ENCODE data around the gene LRMDA. TPM values are rescaled to one million over a fixed set of nuclear protein-coding genes. Genes with fewer than 3 reads are reported as not detected.

Gene LRMDA
- total RNA-seq, 1 donor from 2014 or later = 5.2 TPM

DNA sequence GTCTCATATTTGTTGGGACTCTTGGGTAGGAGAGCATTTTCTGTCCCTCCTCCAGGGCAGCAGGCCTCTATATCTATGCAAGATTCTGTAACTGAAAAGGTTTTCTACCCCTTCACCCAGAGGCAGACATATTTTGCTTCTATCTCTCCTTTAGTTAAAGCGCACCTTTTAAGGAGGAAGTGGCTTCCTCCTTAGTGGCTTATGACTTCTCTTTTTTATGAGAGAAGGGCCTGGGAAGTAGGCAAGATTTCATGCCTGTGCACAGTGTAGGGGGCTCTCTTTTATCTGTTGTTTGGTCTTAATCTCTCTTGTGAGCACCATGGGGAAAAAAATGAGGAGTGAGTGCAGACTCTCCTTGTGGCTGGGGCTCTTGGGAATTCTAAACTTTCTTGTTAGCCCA, 122.1 kb downstream of the LRMDA start:
- Histone ChIP-seq H3K9ac (no peak overlapping the region), H3K27me3 (no peaks in the 10 kb centered on the region), H3F3A (ENCODE audit: low read depth) (no peaks in the 10 kb centered on the region), H3K4me3 (no peak overlapping the region), H4K20me1 (ENCODE audit: low read depth) (no peaks in the 10 kb centered on the region), H3K9me3 (ENCODE audit: low read depth) (peaks cover 11% of the 10 kb centered on the region), H3K4me2 (no peak overlapping the region), H3K27ac (no peak overlapping the region), H3K4me1 (no peaks in the 10 kb centered on the region), H3K79me2 (ENCODE audit: low read depth) (no peaks in the 10 kb centered on the region), H3K36me3 (no peaks in the 10 kb centered on the region), H2AFZ (replicated peaks) (peak overlapping the region; percentile 39)
- Mint-ChIP-seq H3K36me3 (no peaks in the 10 kb centered on the region), H3K9me3 (peaks cover 30% of the 10 kb centered on the region), H3K4me3 (no peak overlapping the region), H3K27ac (no peak overlapping the region), H3K27me3 (ENCODE audit: insufficient read depth, low read depth) (peaks cover 5% of the 10 kb centered on the region), H3K4me1 (no peaks in the 10 kb centered on the region)
- TF ChIP-seq, protein P1, sequence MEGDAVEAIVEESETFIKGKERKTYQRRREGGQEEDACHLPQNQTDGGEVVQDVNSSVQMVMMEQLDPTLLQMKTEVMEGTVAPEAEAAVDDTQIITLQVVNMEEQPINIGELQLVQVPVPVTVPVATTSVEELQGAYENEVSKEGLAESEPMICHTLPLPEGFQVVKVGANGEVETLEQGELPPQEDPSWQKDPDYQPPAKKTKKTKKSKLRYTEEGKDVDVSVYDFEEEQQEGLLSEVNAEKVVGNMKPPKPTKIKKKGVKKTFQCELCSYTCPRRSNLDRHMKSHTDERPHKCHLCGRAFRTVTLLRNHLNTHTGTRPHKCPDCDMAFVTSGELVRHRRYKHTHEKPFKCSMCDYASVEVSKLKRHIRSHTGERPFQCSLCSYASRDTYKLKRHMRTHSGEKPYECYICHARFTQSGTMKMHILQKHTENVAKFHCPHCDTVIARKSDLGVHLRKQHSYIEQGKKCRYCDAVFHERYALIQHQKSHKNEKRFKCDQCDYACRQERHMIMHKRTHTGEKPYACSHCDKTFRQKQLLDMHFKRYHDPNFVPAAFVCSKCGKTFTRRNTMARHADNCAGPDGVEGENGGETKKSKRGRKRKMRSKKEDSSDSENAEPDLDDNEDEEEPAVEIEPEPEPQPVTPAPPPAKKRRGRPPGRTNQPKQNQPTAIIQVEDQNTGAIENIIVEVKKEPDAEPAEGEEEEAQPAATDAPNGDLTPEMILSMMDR (IDR thresholded peaks at IDR 0.05) = no peak
- TF ChIP-seq EZH2 (IDR thresholded peaks at IDR 0.05) (no peak), EZH2phosphoT487 (IDR thresholded peaks at IDR 0.05) (no peak)
- DNase-seq (ENCODE audit: low spot score) = no peak

DNA sequence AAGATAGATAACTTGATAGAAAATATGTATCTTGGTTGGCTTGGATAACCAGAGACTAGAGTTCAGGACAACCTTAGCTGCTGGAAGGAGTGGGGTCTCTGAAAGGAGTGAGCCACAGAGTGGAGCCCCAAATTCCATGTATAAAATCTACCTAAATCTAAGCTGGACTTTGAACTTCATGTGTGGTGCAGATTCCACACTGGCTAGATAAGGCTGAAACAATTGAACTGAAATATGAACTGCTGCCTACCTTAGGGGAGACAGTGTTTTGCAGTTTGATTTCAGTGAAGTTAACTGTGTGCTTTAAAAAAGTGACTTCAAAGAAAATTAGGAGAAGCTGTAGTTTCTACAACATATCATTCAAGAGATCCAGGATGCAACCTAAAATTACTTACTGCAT, 123.9 kb downstream of the LRMDA start:
- H3K27me3 ChIP-seq = no peaks in the 10 kb centered on the region
- no peak overlapping the region for H3K27ac Mint-ChIP-seq
- H3K4me3 Mint-ChIP-seq = no peak overlapping the region
- TF ChIP-seq EZH2 (IDR thresholded peaks at IDR 0.05) = no peak
- H3K36me3 Mint-ChIP-seq = no peaks in the 10 kb centered on the region
- no peak overlapping the region for H3K4me2 ChIP-seq
- no peaks in the 10 kb centered on the region for H3K4me1 Mint-ChIP-seq
- no peak overlapping the region for H3K4me3 ChIP-seq
- no peaks in the 10 kb centered on the region for H3K4me1 ChIP-seq
- DNase-seq (ENCODE audit: low spot score) = no peak
- H3K27me3 Mint-ChIP-seq (ENCODE audit: insufficient read depth, low read depth) = peaks cover 5% of the 10 kb centered on the region
- H3F3A ChIP-seq (ENCODE audit: low read depth) = no peaks in the 10 kb centered on the region
- H3K79me2 ChIP-seq (ENCODE audit: low read depth) = no peaks in the 10 kb centered on the region
- no peaks in the 10 kb centered on the region for H4K20me1 ChIP-seq (ENCODE audit: low read depth)
- no peak overlapping the region for H3K27ac ChIP-seq
- no peak overlapping the region for H3K9ac ChIP-seq
- H3K9me3 Mint-ChIP-seq = peaks cover 21% of the 10 kb centered on the region
- peak overlapping the region; percentile 26 for H2AFZ ChIP-seq (replicated peaks)
- H3K9me3 ChIP-seq (ENCODE audit: low read depth) = peaks cover 8% of the 10 kb centered on the region
- H3K36me3 ChIP-seq = no peaks in the 10 kb centered on the region

DNA sequence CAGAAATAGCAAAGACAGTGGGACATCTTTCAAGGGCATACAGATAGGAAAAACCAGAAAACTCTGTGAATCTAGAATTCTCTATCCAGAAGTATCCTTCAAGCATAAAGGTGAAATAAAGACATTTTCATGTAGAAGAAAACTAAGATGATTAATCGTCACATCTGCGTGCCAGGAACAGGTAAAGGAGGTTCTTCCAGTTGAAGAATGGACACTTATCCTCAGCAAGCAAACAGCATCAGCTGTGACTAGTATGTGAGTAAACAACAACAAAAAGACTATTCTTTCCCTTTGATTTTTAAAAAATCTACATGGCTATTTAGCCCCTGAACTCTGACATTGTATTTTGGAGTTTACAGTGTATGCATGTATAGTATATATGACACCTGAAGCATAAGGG, 124.9 kb downstream of the LRMDA start:
- Histone ChIP-seq H3K27ac (no peak overlapping the region), H3K36me3 (no peaks in the 10 kb centered on the region), H3K4me3 (no peak overlapping the region), H3K9me3 (ENCODE audit: low read depth) (peaks cover 2% of the 10 kb centered on the region), H4K20me1 (ENCODE audit: low read depth) (no peaks in the 10 kb centered on the region), H2AFZ (replicated peaks) (no peak overlapping the region), H3K4me2 (no peak overlapping the region), H3K27me3 (no peaks in the 10 kb centered on the region), H3K79me2 (ENCODE audit: low read depth) (no peaks in the 10 kb centered on the region), H3K9ac (no peak overlapping the region), H3K4me1 (no peaks in the 10 kb centered on the region), H3F3A (ENCODE audit: low read depth) (no peaks in the 10 kb centered on the region)
- Mint-ChIP-seq H3K4me1 (no peaks in the 10 kb centered on the region), H3K27ac (no peak overlapping the region), H3K9me3 (peaks cover 18% of the 10 kb centered on the region), H3K36me3 (no peaks in the 10 kb centered on the region), H3K27me3 (ENCODE audit: insufficient read depth, low read depth) (peaks cover 5% of the 10 kb centered on the region), H3K4me3 (no peak overlapping the region)
- no peak for TF ChIP-seq EZH2 (IDR thresholded peaks at IDR 0.05)
- TF ChIP-seq, protein P1 (IDR thresholded peaks at IDR 0.05) = no peak
- TF ChIP-seq EZH2phosphoT487 (IDR thresholded peaks at IDR 0.05) = no peak
- DNase-seq (ENCODE audit: low spot score) = no peak

DNA sequence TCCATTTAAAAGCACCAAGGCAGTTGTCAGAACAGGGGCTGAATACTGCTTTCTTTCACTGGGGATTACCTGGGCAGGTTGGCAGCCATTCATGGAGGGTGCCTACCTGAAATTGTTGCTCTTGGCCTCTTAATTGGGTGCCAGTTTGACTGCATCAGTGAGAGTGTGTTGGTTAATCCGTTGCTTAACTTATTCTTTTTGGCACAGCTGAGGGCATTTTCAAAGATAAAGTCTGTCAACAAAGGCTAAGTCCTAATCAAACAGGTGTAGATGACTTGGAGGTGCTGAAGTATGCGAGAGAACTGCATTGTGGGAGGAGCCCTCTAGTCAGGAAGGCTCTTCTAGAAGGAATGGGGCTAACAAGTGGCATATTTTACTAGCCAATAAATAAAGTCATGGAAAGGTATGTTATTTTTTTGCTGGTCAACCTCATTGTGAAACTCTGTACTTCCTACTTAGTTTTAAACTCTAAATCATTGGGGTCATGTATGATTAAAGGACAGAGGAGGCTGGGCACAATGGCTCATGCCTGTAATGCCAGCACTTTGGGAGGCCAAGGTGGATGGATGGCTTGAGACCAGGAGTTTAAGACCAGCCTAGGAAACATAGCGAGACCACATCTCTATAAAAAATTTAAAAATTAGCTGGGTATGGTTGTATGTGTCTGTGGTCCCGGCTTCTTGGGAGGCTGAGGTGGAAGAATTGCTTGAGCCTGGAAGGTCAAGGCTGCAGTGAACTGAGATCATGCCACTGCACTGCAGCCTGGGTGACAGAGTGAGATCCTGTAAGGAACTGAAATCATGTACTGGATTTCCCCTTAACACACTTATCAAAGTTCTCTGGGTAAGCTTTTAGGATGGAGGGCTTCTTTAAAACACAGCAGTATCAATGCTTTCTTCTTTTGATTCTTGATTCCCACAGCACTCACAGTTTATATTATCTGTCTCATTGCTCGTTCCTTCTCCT, 134.1 kb downstream of the LRMDA start:
- Histone ChIP-seq H3K4me3 (no peak overlapping the region), H3K79me2 (ENCODE audit: low read depth) (no peaks in the 10 kb centered on the region), H3F3A (ENCODE audit: low read depth) (no peaks in the 10 kb centered on the region), H3K4me2 (no peak overlapping the region), H2AFZ (replicated peaks) (no peak overlapping the region), H3K9ac (no peak overlapping the region), H3K4me1 (no peaks in the 10 kb centered on the region), H3K27me3 (no peaks in the 10 kb centered on the region), H4K20me1 (ENCODE audit: low read depth) (no peaks in the 10 kb centered on the region), H3K27ac (no peak overlapping the region), H3K9me3 (ENCODE audit: low read depth) (peaks cover 7% of the 10 kb centered on the region), H3K36me3 (no peaks in the 10 kb centered on the region)
- H3K27ac Mint-ChIP-seq = no peak overlapping the region
- DNase-seq (ENCODE audit: low spot score) = no peak
- H3K36me3 Mint-ChIP-seq = peaks cover 7% of the 10 kb centered on the region
- H3K4me3 Mint-ChIP-seq = no peak overlapping the region
- H3K27me3 Mint-ChIP-seq (ENCODE audit: insufficient read depth, low read depth) = peaks cover 2% of the 10 kb centered on the region
- peaks cover 36% of the 10 kb centered on the region for H3K9me3 Mint-ChIP-seq
- TF ChIP-seq EZH2 (IDR thresholded peaks at IDR 0.05) (no peak), EZH2phosphoT487 (IDR thresholded peaks at IDR 0.05) (no peak)
- TF ChIP-seq, protein P1 (IDR thresholded peaks at IDR 0.05) = no peak
- peaks cover 3% of the 10 kb centered on the region for H3K4me1 Mint-ChIP-seq

Data from neural progenitor cell (in vitro differentiated cells).